ENCODE results near the gene SUFU.
A peak's percentile ranks its signal among the peaks of the same experiment; 100 is the strongest.
"Not testable (repeated sequence)": the region's sequence is repeated elsewhere in the genome, so short reads cannot be mapped to it uniquely, and the experiment has no call there.

Gene SUFU

DNA sequence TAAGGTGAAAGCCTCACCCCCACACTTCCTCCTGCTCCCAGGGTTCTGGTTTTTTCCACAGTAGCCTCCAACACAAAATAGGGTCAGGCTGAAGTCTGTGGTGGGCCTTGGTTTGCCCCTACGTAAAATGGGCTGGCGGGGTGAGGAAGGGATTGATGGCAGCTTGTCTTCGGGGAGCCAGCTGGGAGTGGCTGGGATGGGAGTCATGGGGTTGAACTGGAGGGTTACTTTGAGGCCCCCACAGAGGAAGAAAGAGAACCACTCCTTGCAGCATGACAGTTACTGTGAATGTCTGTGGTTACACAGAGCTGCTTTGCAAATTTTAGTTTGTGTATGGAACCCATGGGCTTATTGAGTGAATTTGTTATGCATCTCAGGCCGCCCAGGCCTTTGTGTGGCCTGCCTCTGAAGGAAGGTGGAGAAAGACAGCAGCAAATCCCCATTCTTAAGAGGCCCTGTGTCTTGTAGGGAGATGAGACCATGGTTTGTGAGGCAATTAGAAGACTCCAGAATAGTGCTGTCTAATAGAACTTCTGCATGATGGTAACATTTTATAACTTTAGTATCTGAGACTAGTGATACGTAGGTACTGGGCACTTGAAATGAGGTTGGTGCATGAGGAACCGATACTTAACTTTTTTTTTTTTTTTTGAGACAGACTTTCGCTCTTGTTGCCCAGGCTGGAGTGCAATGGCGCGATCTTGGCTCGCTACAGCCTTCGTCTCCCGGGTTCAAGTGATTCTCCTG lies 148.6 kb downstream of the SUFU start:
- DNase-seq (ENCODE audit: low read depth) = no peak

DNA sequence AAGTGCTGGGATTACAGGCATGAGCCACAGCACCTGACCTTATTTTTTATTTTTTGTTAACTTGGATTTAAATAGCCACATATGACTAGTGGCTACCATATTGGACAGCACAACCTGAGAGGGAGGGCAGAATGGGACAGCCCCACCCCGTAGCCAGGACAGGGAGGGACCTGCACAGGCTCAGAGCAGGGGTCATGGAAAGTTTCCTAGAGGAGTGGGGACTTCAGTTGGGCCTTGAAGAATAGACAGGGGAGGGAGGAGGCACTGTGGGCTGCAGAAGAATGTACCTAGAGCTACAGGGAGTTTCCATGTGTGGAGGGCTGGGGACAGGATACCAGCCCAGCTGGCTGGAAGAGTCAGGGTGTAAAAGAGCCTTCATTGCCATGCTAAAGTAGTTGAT lies 149.3 kb downstream of the SUFU start:
- DNase-seq (ENCODE audit: low read depth) = no peak

DNA sequence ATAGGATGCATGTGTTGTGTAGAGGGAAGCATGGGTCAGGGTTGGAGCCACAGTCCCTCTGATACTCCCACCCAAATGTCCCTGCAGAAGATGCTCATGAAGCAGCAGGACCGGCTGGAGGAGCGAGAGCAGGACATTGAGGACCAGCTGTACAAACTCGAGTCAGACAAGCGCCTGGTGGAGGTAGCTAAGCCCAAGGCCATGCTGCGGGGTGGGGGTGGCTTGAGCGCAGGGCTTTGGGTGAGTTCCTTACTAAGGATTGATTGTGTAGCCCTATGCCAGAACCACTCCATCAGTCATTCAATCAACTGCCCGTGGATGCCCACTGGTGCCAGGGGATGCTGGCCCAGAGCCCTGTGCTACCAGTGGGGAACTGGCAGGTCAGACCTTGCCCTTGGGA lies 150.8 kb downstream of the SUFU start:
- DNase-seq (ENCODE audit: low read depth) = no peak

DNA sequence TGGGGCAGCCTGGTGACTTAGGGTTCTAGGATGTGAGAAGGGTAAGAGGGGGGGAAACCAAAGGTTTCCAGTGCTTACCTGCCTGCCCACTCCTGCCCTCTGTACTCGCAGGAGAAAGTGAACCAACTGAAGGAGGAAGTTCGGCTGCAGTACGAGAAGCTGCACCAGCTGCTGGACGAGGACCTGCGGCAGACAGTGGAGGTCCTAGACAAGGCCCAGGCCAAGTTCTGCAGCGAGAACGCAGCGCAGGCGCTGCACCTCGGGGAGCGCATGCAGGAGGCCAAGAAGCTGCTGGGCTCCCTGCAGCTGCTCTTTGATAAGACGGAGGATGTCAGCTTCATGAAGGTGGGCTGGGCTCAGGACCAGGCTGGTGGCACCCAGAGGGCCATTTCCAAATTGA lies 151.2 kb downstream of the SUFU start:
- no peak for DNase-seq (ENCODE audit: low read depth)

DNA sequence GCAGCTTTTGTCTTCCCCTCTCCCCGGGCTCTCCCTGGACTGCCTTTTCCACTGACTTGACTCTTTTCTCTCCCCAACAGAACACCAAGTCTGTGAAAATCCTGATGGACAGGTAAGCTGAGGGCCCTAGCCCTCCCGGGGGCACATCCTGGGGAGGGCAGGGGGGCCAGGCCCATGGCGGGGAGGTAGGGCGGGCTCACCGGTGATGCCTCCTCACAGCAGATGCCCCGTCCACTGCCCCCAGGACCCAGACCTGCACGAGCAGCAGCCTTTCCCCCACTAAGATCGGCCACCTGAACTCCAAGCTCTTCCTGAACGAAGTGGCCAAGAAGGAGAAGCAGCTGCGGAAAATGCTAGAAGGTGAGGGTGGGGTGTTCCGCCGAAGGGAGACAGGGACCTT lies 152.3 kb downstream of the SUFU start:
- DNase-seq (ENCODE audit: low read depth) = no peak

DNA sequence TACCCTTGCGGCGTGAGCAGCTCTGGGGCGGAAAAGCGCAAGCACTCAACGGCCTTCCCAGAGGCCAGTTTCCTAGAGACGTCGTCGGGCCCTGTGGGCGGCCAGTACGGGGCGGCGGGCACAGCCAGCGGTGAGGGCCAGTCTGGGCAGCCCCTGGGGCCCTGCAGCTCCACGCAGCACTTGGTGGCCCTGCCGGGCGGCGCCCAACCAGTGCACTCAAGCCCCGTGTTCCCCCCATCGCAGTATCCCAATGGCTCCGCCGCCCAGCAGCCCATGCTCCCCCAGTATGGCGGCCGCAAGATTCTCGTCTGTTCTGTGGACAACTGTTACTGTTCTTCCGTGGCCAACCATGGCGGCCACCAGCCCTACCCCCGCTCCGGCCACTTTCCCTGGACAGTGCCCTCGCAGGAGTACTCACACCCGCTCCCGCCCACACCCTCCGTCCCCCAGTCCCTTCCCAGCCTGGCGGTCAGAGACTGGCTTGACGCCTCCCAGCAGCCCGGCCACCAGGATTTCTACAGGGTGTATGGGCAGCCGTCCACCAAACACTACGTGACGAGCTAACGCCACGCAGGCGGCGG lies 153.1 kb downstream of the SUFU start:
- no peak for DNase-seq (ENCODE audit: low read depth)

DNA sequence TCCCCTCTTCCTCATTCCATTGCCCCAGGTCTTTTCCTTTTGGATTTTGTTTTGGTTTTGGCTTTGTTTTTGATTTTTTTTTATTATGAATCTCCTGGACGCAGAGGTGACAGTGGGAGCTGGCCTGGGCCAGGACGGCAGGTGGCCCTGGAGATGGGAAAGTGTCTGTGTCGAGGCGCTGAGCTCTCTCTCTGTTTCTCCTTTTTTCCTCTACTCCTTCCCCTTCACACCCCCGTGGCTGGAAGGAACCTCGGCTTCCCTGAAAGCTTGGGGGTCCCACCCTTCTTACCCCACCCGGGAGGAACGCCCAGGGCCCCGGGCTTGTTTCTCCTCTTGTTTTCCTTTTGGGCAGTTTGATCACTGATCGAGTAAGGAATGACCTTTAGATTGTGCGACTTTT lies 153.7 kb downstream of the SUFU start:
- DNase-seq (ENCODE audit: low read depth) = no peak

DNA sequence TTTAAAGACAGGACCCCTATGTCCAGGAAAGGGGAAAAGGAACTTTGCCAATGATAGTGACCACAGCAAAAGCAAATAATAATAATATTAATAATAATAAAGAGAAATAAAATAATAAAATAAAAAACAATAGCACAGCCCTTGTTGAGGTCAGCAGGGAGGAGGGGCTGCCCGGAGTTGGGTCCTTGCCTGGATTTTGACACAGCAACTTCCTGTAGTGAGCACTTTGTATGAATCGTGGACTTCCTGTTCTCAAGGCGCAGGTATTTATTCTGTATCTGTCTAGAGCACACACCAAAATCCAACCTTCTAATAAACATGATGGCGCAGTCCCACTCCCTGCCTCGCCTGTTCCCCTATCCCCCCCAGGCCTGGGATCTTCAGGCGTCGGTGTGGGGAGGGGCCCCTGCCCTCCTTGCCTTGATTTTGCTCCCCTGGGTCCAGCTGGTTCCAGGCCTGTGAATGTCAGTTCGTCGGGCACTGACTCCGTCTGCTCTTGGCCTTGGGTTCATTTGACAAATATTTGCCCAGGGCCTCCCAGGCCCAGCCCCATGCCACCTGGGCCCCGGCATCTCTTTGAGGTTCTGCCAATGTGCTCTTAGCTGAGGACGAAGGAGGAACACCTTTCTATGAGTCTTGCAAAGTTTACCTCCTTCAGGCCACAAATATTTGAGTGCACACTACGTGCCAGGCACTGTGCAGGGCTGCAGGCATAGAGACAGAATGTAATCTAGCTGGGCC lies 154.4 kb downstream of the SUFU start:
- DNase-seq (ENCODE audit: low read depth) = no peak

DNA sequence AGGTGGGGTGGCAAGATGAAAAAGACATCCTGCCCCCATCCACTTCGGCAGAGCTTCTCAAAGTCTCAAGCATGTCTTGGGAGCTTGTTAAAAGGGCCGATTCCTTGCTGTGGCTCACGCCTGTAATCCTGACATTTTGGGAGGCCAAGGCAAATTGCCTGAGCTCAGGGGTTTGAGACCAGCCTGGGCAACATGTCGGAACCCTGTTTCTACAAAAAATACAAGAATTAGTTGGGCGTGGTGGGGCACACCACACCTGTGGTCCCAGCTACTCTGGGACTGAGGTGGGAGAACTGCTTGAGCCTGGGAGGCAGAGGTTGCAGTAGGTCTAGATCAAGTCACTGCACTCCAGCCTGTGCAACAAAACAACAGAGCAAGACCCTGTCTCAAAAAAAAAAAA lies 155.0 kb downstream of the SUFU start:
- DNase-seq (ENCODE audit: low read depth) = no peak

DNA sequence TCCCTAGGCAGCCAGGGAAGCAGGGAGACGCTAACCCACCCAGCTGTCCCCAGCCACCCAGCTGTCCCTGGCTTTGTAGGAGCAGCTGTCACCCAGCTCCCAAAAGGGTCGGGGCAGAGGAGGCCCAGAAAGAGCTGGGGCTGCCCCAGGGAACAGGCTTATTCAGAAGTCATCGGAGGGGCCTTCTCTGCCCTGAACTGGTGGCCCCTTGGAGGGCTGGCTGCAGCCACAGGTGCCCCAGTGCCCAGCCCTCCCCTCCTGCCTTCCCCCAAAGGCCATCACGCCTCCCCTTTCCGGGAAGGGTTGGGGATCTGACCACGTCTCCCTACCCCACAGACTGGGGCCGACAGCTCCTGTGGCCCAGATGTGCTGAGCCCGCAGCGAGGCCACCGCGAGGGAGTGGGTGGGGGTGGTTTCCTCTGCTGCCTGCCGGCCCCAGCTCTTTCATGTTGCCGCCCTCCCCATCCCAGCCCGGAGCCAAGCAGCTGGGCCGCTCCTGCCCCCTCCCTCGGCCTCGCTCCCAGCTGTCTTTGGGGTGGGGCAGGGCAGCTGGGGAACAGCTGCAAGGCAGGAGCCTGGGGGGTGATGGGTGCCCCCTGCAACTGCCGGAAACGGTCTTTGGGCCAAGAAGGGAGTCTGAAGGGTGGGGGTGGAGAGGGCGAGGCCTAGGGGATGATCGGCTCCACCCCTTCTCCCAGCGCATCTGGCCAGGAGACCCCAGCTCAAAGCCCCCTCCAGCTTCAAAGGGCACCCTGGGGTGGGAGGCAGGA lies 157.3 kb downstream of the SUFU start:
- DNase-seq (ENCODE audit: low read depth) = peak; percentile 67

DNA sequence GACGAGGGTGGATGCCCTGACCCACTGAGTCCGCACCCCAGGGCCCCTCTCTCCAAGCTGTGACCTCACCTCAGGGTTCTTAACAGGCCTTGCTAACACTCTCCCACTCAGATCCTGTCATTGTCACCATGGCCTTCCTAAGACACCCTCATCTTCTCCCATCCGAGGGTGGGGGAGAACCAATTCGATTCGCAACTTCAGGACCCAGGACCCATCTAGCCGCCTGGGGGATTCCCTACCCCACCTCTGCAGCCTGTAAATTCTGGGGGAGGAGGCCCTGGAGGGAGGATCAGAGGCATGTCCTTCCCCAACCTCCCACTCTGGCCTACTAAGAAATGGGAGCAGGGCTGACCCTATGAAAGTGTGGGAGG lies 157.9 kb downstream of the SUFU start:
- no peak for DNase-seq (ENCODE audit: low read depth)

DNA sequence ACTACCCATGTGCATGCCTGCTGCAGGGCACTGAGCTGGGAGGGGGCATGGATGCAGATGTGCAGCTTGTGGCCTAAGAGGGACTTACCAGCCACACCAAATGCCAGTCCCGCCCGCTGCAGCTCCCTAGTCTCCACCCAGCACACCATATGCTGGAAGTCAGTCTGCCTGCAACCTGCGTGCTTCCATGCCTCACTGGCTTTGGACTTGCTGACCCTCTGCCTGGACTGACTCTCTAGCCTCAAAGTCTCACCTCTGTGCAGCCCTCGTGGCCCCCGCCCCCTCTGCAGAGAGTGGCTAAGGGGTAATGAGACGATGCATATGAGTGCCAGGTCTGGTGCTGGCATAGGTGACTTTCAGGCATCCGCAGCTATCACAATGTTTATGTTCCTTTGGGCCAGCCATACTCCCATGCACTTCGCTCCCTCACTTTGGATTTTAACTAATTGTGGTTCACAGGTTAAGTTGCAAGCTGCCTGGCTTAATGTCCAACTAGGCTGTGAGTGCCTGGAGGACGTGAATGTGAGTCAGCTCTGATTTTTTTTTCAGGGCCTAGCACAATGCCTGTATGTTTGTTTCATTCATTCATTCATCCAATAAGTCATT lies 162.2 kb downstream of the SUFU start:
- no peak for DNase-seq (ENCODE audit: low read depth)

DNA sequence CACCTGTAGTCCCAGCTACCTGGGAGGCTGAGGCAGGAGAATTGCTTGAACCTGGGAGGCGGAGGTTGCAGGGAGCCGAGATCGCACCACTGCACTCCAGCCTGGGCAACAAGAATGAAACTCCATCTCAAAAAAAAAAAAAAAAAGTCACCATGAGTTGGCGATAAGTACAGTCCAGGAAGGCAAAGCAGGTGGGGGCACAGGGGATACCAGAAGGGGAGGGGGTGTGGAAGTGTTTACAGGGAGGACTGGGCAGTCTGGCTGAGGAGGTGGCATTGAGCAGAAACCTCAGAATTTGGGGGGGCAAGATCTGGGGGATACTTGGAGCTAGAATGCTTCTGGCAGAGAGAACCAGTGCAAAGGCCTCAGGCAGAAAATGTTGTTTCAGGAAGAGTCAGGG lies 163.6 kb downstream of the SUFU start:
- DNase-seq (ENCODE audit: low read depth) = not testable (repeated sequence)

DNA sequence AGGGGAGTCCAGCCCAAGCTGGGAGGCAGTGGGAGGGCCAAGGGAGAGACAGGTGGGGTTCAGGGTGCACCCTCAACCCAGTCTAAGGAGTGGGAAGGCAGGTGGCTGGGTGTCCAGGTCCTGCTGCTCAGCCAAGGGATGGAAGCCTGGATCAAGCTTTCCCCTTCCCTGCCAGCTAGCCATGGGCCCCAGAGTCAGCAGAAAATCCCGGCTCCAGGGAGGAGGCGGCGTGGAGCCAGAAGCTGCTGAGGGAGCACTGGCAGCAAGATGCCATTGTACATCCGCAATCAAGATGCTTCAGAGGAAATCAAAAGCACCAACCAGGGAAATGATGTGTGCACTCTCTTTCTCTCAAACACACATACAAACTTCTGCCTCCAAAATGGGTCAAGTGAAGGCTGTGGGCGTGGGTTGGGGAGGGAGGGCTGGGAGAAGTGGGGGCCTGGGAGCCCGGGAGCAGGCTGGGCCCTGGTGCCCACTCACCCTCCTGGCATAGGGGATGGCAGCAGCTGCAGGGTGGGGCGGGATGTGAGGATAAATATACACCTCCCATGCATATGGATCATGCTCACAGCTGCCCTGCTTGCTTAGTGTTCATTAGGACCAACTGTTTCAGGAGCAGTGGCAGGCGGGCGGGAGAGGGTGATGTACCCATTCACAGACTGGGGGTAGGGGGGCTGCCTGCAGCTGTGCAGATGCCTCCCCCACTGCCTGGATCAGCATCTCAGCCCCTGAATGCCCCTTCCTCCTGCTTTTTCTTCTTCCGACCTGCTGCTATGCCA lies 164.7 kb downstream of the SUFU start:
- DNase-seq (ENCODE audit: low read depth) = no peak

DNA sequence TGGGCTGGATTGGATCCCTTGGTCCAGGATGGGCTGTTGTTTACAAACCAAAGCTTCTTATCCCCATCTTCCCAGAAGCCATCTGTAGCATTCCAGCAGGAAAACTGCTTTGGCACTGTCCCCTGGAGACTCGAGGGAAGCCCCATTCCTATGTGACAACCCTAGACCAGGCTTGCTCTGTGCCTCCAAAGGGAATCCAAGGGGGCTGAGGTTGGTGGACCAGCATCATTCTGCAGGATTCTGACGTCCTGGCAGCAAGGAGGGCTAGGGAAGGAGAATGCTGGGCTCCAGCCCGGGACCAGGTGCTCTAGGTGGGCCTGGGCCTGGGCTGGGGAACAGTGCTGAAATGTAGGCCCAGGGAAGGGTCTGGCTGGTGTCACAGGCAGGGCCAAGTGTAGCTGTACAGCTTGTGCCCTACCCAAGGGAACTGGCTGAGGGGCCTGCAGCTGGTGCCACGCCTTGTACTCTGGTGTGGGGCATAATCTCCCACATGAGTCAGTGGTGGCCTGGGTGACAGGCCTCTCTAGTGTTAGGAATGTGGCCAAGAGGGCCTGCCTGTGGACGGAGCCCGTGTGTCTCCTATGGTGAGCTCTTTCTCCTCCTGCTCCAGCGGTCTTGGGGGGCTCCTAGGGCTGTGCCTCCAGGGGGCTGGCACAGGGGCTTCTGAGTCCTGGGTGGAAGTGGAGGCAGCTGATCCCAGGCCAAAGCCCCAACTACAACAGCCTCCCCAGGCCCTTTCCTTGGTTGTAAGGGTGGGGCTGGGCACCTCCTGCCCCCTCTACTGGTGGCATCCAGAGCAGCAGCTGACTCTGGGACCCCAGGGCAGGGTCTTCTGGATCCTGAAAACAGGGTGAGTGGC lies 165.7 kb downstream of the SUFU start:
- no peak for DNase-seq (ENCODE audit: low read depth)

DNA sequence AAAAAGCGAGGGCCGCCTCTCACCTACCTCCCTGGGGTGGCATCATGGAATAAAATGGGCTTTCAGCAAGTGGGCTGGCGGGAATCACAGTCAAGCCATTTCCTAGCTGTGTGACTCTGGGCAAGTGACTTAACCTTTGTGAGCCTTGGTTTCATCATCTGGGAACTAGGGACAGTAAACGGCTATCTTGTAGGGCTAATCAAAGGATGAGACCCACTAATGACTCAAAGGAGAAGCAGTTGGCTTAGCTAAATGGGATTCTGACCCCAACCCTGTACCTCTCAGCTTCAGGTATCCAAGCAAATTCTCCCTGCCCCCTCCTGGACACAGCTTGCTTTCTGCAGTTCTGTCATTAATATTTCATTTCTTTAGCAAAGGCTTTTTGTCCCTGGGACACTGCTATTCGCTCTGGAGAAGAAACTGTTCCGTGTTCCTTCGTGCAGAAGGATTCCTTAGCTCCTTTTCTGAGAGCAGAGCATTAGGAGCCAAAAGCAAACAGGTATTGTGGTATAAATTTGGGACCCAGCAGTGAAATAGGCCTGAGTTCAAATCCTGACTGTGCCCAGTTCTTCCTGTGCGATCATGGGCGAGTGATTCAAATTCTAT lies 166.4 kb downstream of the SUFU start:
- no peak for DNase-seq (ENCODE audit: low read depth)

DNA sequence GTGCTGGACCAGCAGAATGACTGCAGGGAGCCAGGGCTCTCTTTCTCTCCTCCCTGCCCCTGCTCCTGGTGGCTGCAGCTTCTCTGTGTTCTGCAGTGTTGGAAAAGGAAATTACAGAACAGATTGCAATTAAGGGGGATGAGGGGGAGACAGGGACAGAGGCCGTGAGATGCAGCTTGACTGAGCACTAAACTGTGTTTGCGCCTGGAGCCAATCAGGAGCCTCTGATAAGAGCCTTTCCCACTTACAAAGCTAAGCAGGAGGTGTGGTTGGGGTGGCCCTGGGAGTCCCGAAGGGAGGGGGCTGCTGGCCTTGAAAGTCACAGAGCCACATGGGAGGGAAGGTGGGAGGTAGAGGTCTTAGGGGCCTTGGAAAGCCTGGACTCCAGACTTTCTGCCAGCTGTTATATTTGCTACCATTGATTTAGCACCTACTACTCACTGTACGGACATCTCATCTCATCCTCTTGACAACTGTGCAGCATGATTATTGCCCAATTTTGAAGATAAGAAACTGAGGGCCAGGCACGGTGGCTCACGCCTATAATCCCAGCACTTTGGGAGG lies 167.2 kb downstream of the SUFU start:
- no peak for DNase-seq (ENCODE audit: low read depth)

DNA sequence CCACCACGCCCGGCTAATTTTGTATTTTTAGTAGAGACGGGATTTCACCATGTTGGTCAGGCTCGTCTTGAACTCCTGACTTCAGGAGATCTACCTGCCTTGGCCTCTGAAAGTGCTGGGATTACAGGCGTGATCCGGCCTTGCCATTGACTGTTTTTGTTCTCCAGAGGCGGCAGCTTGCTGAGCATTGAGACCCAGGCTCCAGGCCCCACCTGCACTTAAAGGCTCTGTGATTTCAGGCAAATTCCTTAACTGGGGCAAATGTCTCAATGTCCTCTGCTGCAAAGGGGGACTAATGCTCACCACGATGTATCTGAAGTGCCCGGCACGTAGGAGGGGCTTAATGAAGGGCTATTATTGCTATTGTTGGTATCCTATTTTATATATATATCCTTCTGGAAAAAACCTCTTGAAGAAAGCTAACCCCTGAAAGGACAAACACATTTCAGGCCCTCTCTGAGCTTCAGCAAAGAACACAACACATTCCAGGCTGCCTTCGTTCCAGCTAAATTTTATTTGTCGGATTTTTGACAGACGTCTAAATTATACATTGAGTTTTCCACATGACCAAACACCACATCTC lies 169.6 kb downstream of the SUFU start:
- DNase-seq (ENCODE audit: low read depth) = no peak

DNA sequence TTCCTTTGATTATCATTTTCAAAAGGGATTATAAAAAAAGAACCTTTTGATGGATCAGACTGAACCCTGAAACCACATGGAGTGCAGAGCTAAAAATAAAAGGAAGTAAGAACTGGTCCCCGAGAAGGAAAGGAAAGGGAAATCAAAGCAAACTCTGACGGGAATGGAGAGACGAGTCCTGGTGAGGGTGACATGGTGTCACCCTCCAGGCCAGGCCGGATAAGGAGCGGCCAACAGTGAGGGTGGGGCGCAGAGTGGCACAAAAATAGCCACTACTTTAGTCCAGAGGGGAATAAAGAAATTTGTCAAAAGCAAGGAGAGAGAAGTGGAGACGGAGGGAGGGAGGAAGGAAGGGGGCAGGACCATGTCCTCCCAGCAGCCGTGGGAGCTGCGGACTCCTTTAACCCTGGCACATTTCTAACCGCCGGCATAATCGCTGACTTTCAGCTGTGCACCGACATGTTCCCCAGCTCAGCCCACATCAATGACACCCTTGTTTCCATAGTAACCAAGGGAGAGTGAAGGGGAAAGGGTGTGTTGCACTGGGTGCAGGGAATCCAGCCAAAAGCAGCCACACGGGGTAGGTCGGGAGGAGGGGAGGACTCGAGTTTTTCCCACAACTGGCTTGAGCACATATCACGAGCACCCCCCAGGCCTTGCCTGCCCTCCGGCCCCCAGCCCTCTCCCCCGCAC lies 170.2 kb downstream of the SUFU start:
- peak; percentile 44 for DNase-seq (ENCODE audit: low read depth)

All from stimulated activated CD8-positive, alpha-beta memory T cell treated with anti-CD3 and anti-CD28 coated beads, Interleukin-4, amount 100 ng/mL, for 24 hours (primary cell).